T follicular helper cell (primary cell): ENCODE data around the gene RFC5.

ENCODE experiments used
- DNase-seq: peaks from one replicate; pipeline ENCODE4 v3.0.0-alpha.2; 2020; ENCODE audit warnings: low read depth

Gene RFC5

GRCh38 chr12:118050972-118051910 is 34.7 kb downstream of the RFC5 start:
- no peak for DNase-seq

DNA sequence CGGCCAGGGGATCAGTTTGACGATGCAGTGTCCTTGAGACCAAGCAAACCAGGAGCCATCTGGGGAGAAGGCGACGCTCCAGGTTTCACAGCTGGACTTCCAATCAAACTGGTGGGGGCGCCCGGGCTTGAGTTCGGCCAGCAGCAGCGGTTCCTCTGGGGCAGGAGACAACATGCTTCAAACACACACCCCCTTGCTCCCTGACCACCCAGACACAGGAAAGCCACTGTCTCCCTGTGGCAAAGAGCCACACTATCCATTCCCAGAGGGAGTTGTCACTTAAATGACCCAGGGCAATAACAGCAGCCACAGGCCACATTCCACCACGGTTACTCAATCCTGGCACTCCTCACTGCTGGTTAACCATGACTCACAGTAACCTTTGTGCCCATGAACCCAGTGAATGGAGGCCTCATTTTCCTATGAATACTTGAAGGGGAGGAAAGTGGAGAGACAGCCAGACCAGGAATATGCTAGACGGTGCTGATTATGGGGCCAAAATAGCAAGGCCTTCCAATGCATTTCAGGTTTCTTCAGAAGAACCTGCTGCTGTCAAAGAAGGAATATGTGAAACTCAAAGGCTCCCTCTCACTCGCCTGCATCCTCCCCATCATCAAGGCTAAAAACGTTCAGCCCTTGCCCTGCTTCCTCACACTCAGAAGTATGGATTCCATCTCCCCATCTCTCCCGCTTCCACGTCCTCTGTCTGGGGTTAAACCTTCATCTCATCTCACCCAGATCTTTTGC is 36.0 kb downstream of the RFC5 start:
- DNase-seq: no peak

DNA sequence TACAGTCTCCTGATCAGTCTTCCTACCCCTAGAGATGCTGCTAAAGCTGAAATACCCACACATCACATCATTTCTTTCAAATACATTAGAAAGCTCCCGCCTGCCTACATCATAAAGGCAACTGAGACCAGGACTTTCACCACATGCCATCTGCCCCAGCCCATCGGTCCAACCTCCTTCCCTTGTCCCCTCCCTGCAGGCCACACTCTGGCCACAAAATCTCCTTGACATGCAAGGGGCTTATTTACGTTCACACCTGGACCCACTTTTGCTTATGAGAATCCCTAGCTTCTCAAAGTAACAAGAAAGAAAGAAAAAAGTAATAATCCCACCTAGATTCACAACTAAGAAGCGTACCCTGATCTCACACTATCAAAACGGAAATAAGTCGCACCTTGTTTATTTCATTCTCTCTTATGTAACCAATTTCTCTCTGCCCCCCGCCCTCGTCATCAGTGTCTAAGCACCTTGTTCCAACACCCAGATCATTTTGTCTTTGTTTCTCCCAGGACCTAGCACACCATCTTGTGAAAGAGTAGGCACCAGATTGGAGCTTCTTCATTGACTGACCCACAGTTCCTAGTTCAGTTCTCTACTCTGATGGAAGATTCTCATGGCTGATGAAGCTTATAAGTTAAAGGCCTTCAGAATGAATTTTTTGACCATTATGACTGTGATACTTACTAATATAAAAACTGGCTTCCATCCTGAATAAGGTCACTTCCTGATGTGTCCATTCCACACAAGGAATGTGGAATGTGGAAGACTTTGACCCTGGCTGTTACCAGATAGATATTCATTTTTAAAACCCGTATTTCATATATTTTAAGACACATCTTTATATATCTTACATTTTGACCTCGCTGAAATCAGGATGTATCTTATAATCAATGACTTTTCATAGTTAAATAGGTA is 36.8 kb downstream of the RFC5 start:
- peak; percentile 18 for DNase-seq

GRCh38 chr12:118055144-118055557 is 38.6 kb downstream of the RFC5 start:
- DNase-seq: peak; percentile 54

- DNase-seq: no peak
Measured at GRCh38 chr12:118055865-118056773, 39.6 kb downstream of the RFC5 start.

DNA sequence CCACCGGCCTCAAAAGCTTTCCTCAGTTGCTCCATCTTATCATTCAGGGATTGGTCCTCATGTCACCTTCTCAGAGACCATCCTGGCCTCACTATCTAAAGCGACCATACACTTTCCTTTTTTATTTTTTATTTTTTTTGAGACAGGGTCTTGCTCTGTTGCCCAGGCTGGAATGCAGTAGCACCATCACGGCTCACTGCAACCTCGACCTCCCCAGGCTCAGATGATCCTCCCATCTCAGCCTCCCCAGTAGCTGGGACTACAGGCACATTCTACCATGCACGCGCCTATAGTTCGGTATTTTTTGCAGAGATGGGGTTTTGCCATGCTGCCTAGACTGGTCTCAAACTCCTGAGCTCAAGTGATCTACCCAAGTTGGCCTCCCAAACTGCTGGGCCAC is 41.7 kb downstream of the RFC5 start:
- no peak for DNase-seq

- DNase-seq: no peak
Measured at GRCh38 chr12:118058881-118059280, 42.4 kb downstream of the RFC5 start.

DNA sequence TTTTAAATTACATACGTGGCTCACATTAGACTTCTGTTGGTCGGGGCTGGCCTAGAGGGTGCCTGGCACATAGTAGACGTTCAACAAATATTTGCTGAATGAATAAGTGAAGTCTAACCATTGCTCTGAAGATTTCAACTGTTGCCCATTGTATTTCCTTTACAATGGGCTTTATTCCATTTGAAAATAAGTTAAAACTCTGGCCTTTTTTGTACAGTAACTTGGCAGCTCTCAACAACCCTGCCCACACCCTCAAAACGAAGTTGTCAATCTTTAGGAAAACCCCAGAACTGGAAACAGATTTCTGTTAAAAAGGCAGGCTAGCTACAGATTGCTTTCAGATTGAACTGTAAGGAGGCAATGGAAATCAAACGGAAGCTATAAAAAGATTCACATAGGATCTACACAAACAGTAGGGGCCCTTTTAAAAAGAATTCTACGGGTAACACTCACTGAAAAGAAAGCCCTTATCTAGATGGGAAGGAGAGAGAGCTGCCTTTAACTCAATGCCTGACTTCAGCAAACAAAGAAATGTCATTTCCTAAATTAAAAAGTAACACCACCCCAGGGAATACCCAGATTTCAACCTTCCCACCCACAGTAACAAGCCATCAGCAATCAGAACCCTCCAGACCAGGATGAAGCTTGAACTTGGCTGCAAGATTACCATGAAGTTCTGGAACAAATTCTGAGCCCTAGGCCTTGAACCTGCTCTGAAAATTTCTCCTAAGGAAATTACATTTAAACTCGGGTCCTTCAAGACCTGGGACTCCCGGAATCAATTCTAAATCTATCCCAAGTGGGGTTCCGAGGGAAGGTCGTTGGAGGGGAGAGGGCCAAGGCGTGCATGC is 43.1 kb downstream of the RFC5 start:
- DNase-seq: no peak

DNA sequence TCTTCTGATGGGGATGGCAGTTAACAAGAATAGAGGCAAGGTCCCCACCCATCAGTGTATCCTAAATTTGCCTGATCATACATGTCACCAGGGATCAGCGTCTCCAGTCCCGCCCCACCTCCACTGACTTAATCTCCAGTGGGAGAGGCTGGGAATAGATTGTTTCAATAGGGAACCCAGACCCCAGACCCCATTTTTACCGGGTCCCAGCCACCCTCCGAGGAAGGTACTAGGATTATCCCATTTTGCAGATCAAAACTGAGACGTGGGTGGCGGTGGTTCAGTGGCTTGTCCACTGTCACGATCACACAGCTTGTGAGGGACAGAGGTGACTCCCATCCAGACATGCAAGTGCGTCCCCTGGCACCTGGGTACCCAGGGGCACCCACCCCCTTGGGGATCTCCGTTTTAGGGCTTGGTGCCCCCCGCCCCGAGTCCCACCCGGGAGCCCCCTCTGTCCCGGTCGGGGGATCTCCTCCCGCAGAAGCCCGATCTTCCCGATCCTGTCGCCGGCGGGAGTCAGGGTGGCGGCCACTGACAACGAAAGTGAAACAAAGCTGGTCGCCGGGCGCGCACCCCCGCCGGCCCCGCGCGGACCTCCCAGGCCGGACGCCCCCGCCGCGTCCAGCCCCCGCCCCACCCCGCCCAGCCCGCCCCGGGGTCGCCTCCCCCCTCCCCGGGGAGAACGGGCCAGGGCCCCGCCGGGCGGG is 44.0 kb downstream of the RFC5 start:
- no peak for DNase-seq

GRCh38 chr12:118061011-118061872 is 44.7 kb downstream of the RFC5 start, which contains the start of gene WSB2:
TSS of gene WSB2 (minus strand) at chr12:118061179. CDS start at chr12:118061048, 131 bp downstream.
- DNase-seq: peak; percentile 33

GRCh38 chr12:118061873-118062843 is 45.7 kb downstream of the RFC5 start:
- no peak for DNase-seq

DNA sequence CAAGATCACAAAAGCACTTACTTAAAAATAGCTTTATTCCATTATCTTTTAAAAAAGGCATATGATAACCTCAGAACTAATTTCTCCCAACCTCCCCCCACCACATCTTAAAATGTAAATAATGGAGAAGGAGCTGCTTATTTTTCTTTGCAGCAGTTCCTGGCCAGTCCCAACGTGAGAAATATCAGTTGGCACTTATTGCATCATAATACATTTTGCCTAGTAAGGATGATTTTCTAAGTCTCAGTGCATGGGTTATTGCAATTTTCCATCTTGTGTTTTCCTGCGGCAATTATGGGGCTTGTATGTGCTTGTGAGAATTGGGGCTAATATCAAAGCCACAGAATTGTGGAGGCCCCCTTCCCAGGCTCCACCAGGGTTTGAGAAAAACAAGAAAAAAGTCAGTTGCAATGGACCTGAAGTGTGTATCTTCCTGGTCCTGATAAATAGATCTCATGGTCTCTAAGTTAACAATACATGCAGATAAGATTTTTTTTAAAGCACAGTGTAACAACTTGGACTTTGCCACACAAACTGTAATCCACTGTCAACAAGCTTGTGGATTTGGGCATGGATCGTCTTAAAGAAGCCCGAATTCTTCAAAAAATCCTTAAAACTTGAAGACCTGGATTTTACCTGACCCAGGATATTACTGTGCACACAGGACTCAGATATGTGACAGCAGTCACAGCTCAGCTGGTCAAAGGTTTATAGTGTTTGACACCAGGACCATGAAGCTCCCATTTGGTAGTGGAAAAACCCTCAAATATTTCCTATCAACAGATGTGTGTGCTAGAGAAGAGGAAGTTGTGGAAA is 47.3 kb downstream of the RFC5 start:
- no peak for DNase-seq

DNA sequence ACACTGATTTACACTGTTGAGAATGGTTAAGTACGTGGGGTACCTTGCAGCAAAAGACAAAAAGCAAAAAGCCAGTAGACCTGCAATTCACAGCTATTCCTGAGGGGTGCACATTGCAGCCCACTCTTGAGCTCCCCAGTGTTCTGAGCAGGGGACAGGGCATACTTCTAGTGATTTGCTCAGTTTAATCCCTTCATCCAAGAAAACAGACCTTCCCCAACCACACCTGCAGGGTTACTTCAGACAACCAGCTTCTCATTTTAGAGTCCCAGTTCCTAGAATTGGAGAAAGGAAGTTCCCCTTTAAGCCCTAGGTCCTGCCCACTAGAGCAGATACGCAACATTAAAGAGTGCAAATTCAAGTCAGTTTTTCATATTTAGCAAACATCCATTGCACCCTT is 48.1 kb downstream of the RFC5 start:
- DNase-seq: no peak

- no peak for DNase-seq
Measured at GRCh38 chr12:118065380-118065779, 48.9 kb downstream of the RFC5 start.

DNA sequence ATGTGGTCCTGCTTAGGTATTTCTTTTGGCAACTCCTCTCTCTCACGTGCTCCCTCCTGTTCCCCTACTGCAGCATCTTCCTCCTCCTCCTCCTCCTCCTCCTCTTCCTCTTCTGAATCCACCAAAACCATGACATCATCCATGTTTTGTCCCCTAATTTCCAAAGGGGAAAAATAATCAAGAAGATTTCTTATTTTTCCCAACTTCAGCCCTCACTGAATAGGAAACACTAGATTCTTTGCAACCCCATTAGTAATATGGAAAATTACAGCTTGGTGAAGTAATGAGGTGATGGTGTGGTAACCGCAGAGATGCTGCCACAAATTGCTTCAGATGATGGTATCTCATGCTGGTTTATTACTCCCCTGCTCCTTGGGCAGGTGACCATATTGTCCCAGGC is 51.9 kb downstream of the RFC5 start:
- no peak for DNase-seq

- DNase-seq: no peak
Measured at GRCh38 chr12:118070650-118071049, 54.1 kb downstream of the RFC5 start.
